Calu3 (cell line): Measurements from ENCODE around the gene TTBK1. TPM values are rescaled to one million over a fixed set of nuclear protein-coding genes. Genes with fewer than 3 reads are reported as not detected.

ENCODE experiments used
- BruUV-seq: library from RNA; stranded (reverse); fragments of 400-500 nt; replicated peaks from 2 replicates; lab custom pipeline; 2021; lab: Mats Ljungman, UMichigan
- CTCF ChIA-PET: fragments of 300-600 bp; sonication (Branson Sonifier 250); formaldehyde crosslinking; loops from one replicate; lab custom pipeline; 2022; ENCODE audit warnings: antibody characterized with exemption; lab: Charles Lee
- DNase-seq: peaks from one replicate; pipeline ENCODE4 v3.0.0; 2022
- H3K27ac Mint-ChIP-seq: one replicate; pipeline ENCODE4 v1.8.0; 2022; ENCODE audit warnings: mixed read lengths; ENCODE audit not compliant: unreplicated experiment
- H3K27me3 Mint-ChIP-seq: one replicate; pipeline ENCODE4 v1.8.0; 2022; ENCODE audit warnings: mixed read lengths; ENCODE audit not compliant: unreplicated experiment
- H3K36me3 Mint-ChIP-seq: one replicate; pipeline ENCODE4 v1.8.0; 2022; ENCODE audit warnings: mild to moderate bottlenecking, moderate library complexity, mixed read lengths; ENCODE audit not compliant: insufficient read depth, unreplicated experiment
- H3K4me1 Mint-ChIP-seq: one replicate; pipeline ENCODE4 v1.8.0; 2022; ENCODE audit warnings: mild to moderate bottlenecking, low read depth, mixed read lengths; ENCODE audit not compliant: unreplicated experiment
- H3K4me3 Mint-ChIP-seq: one replicate; pipeline ENCODE4 v1.8.0; 2022; ENCODE audit warnings: mild to moderate bottlenecking, low read depth, moderate library complexity, mixed read lengths; ENCODE audit not compliant: unreplicated experiment
- H3K9me3 Mint-ChIP-seq: one replicate; pipeline ENCODE4 v1.8.0; 2022; ENCODE audit warnings: low read depth, mixed read lengths; ENCODE audit not compliant: unreplicated experiment
- CTCF ChIP-seq: fragments of 200-600 bp; IDR thresholded peaks from one replicate; pipeline ENCODE4 v1.8.0; 2022; ENCODE audit warnings: antibody characterized with exemption; ENCODE audit not compliant: unreplicated experiment
- intact Hi-C: fragments of 100-400 bp; cut with micrococcal nuclease; formaldehyde crosslinking; loops from one replicate; pipeline ENCODE4 v1.10.0; 2022; ENCODE audit not compliant: unreplicated experiment
- total RNA-seq: library from RNA; stranded (reverse); gene quantifications from 2 replicates; pipeline ENCODE4 v1.2.3, GENCODE V29; 2022

Gene TTBK1
- total RNA-seq, 1 experiment from 2014 or later = 0.17 TPM

- Mint-ChIP-seq H3K27me3 (peaks cover 47% of the 10 kb centered on the region), H3K9me3 (no peaks in the 10 kb centered on the region), H3K36me3 (peaks cover 6% of the 10 kb centered on the region), H3K4me3 (no peak overlapping the region), H3K4me1 (no peaks in the 10 kb centered on the region), H3K27ac (no peak overlapping the region)
- TF ChIP-seq CTCF = no peak
- CTCF ChIA-PET = no interaction called here
- no peak for DNase-seq
- intact Hi-C loops = no loop called here
- BruUV-seq = no TSS peak
Measured at GRCh38 chr6:43258807-43259686, 15.8 kb downstream of the TTBK1 start.

- Mint-ChIP-seq H3K36me3 (peaks cover 6% of the 10 kb centered on the region), H3K9me3 (no peaks in the 10 kb centered on the region), H3K4me1 (no peaks in the 10 kb centered on the region), H3K27ac (no peak overlapping the region), H3K4me3 (no peak overlapping the region), H3K27me3 (peaks cover 30% of the 10 kb centered on the region)
- CTCF ChIA-PET = no interaction called here
- no peak for TF ChIP-seq CTCF
- no TSS peak for BruUV-seq
- intact Hi-C loops = no loop called here
- no peak for DNase-seq
Measured at GRCh38 chr6:43260791-43261190, 17.5 kb downstream of the TTBK1 start.

- H3K36me3 Mint-ChIP-seq = peaks cover 6% of the 10 kb centered on the region
- CTCF ChIA-PET = interaction anchor here (0.6 to 1.5 kb wide), 2 partner anchors 10 to 77 kb away, joined by 4 read pairs; no protein-coding TSS in a partner anchor
- peaks cover 26% of the 10 kb centered on the region for H3K27me3 Mint-ChIP-seq
- no peaks in the 10 kb centered on the region for H3K9me3 Mint-ChIP-seq
- H3K4me1 Mint-ChIP-seq = no peaks in the 10 kb centered on the region
- no peak overlapping the region for H3K27ac Mint-ChIP-seq
- intact Hi-C loops = no loop called here
- DNase-seq = no peak
- TF ChIP-seq CTCF = no peak
- H3K4me3 Mint-ChIP-seq = no peak overlapping the region
- no TSS peak for BruUV-seq
Measured at GRCh38 chr6:43261198-43261597, 17.9 kb downstream of the TTBK1 start.

- CTCF ChIA-PET = interaction anchor here (1.5 to 3.3 kb wide), 4 partner anchors 11 to 93 kb away, joined by 4 to 53 read pairs (median 7); no protein-coding TSS in a partner anchor
- Mint-ChIP-seq H3K9me3 (no peaks in the 10 kb centered on the region), H3K4me1 (peaks cover 2% of the 10 kb centered on the region), H3K27me3 (peaks cover 26% of the 10 kb centered on the region), H3K27ac (no peak overlapping the region), H3K4me3 (no peak overlapping the region), H3K36me3 (peaks cover 6% of the 10 kb centered on the region)
- intact Hi-C loops = loop anchor here (2.0 kb wide), 1 partner anchor 245 kb away; no protein-coding TSS in a partner anchor
- DNase-seq = no peak
- BruUV-seq = no TSS peak
- no peak for TF ChIP-seq CTCF
Measured at GRCh38 chr6:43262000-43262779, 18.9 kb downstream of the TTBK1 start.
